K562 (cell line): ENCODE measurements around the gene TIAL1. TPM values are rescaled to one million over a fixed set of nuclear protein-coding genes. Genes with fewer than 3 reads are reported as not detected.

Experiments used
- ATAC-seq: fragments of 200-7000 bp; cut with Tn5 transposase; 3 replicates; pipeline ENCODE4 v1.9.1; 2020; ENCODE audit warnings: moderate library complexity
- BruUV-seq: library from RNA; stranded (reverse); fragments of 400-500 nt; replicated peaks from 2 replicates; lab custom pipeline; 2021; lab: Mats Ljungman, UMichigan
- CTCF ChIA-PET: fragments of 300-600 bp; formaldehyde crosslinking; extraction: SDS; loops from one replicate; lab custom pipeline; 2021; ENCODE audit warnings: low intra/inter-chr PET ratio; lab: Yijun Ruan, JAX
- POLR2A ChIA-PET: fragments of 300-600, 350-650 bp; sonication (Branson Sonifier 250); formaldehyde crosslinking; extraction: SDS; loops from one replicate; lab custom pipeline; 2021; ENCODE audit warnings: antibody characterized with exemption, inconsistent platforms; lab: Yijun Ruan, JAX
- DNase-seq, 4 experiments: peaks; one replicate each; pipeline versions ENCODE4 v3.0.0 to v3.0.0-alpha.2; 2011 to 2018; ENCODE audit warnings: low spot score in 3 of 4, mixed read lengths in 3 of 4; ENCODE audit errors: extremely low read depth in 1 of 4
- FAIRE-seq: peaks from 2 replicates; lab custom pipeline; 2011; peaks lifted over from hg19 to GRCh38; lab: Jason Lieb, UNC
- H2AFZ ChIP-seq: 2 replicates; pipeline ENCODE4 v1.6.0; 2011; ENCODE audit warnings: low read depth, low read length, control low read depth, inconsistent platforms
- H3K27ac ChIP-seq: fragments of 200-600 bp; 3 replicates; pipeline ENCODE4 v1.8.0; 2011; ENCODE audit warnings: low read depth, mild to moderate bottlenecking, control low read depth, inconsistent platforms, low read length, moderate library complexity, mixed read lengths; ENCODE audit errors: extremely low read depth
- H3K27me3 ChIP-seq, 2 experiments: fragments of 300-600 bp in 1 of 2; 2 replicates in 1 of 2; 3 replicates in 1 of 2; pipeline versions ENCODE4 v1.6.0 to v1.8.0; 2011; ENCODE audit warnings: inconsistent platforms in 2 of 2, low read length in 2 of 2, mild to moderate bottlenecking in 1 of 2, mixed read lengths in 1 of 2, moderate library complexity in 1 of 2; ENCODE audit not compliant: control insufficient read depth in 2 of 2, insufficient read depth in 2 of 2
- H3K36me3 ChIP-seq: fragments of 300-600 bp; 3 replicates; pipeline ENCODE4 v1.8.0; 2011; ENCODE audit warnings: mild to moderate bottlenecking, low read length, inconsistent platforms; ENCODE audit not compliant: control insufficient read depth, insufficient read depth
- H3K4me1 ChIP-seq, 2 experiments: fragments of 200-600 bp in 1 of 2; replicated peaks in 1 of 2; 2 replicates in 1 of 2; 3 replicates in 1 of 2; pipeline versions ENCODE4 v1.5.1 to v1.8.0; 2011; ENCODE audit warnings: inconsistent platforms in 2 of 2, low read length in 2 of 2, mild to moderate bottlenecking in 1 of 2, mixed read lengths in 1 of 2, moderate library complexity in 1 of 2; ENCODE audit not compliant: control insufficient read depth in 2 of 2, insufficient read depth in 2 of 2
- H3K4me2 ChIP-seq: 2 replicates; pipeline ENCODE4 v1.6.1; 2011; ENCODE audit warnings: low read length, control low read depth, inconsistent platforms, mixed read lengths; ENCODE audit not compliant: insufficient read depth
- H3K4me3 ChIP-seq: fragments of 200-600 bp; sonication (generic), shearing (Covaris generic); 2 replicates; pipeline ENCODE4 v1.5.1; 2016; ENCODE audit warnings: control low read depth, inconsistent platforms
- H3K79me2 ChIP-seq: fragments of 200-600 bp; 3 replicates; pipeline ENCODE4 v1.8.0; 2011; ENCODE audit warnings: low read length, inconsistent platforms; ENCODE audit not compliant: control insufficient read depth, insufficient read depth
- H3K9ac ChIP-seq, 2 experiments: 2 replicates each; pipeline versions ENCODE4 v1.6.0 to v1.6.1; 2011; ENCODE audit warnings: low read depth in 2 of 2, low read length in 2 of 2, control low read depth in 1 of 2, inconsistent platforms in 1 of 2, mild to moderate bottlenecking in 1 of 2, mixed read lengths in 1 of 2; ENCODE audit not compliant: insufficient read depth in 1 of 2
- H3K9me1 ChIP-seq: one replicate; pipeline ENCODE4 v1.6.0; 2011; ENCODE audit warnings: inconsistent platforms, mild to moderate bottlenecking, low read length, moderate library complexity; ENCODE audit not compliant: control insufficient read depth, insufficient read depth
- H3K9me3 ChIP-seq: replicated peaks from 2 replicates; pipeline ENCODE4 v1.5.1; 2011; ENCODE audit warnings: low read depth, low read length, inconsistent platforms; ENCODE audit not compliant: control insufficient read depth, insufficient read depth
- H4K20me1 ChIP-seq: replicated peaks from 2 replicates; pipeline ENCODE4 v1.6.1; 2011; ENCODE audit warnings: low read length, inconsistent platforms, mixed read lengths; ENCODE audit not compliant: control insufficient read depth, insufficient read depth
- ATF3 ChIP-seq, 2 experiments: fragments of 450-650 bp in 1 of 2; sonication (generic) in 1 of 2; formaldehyde crosslinking in 1 of 2; IDR thresholded peaks in 1 of 2; conservative IDR thresholded peaks in 1 of 2; 2 replicates each; pipeline versions ENCODE4 v1.6.1 to v1.8.1; 2016 to 2023; ENCODE audit warnings: mild to moderate bottlenecking in 2 of 2, moderate library complexity in 2 of 2, inconsistent platforms in 1 of 2, missing genetic modification reagents in 1 of 2
- BACH1 ChIP-seq: fragments of 200-800 bp; sonication (Bioruptor generic); IDR thresholded peaks from 2 replicates; pipeline ENCODE4 v1.6.1; 2016; ENCODE audit warnings: missing genetic modification characterization, missing compliant biosample characterization
- C11orf30 ChIP-seq: fragments of 450-650 bp; IDR thresholded peaks from 2 replicates; pipeline ENCODE4 v1.6.1; 2016; ENCODE audit warnings: low read depth, mild to moderate bottlenecking
- COPS2 ChIP-seq: fragments of 450-650 bp; conservative IDR thresholded peaks from 2 replicates; pipeline ENCODE4 v1.6.1; 2016; ENCODE audit warnings: mild to moderate bottlenecking, moderate library complexity
- DPF2 ChIP-seq: fragments of 450-650 bp; IDR thresholded peaks from 2 replicates; pipeline ENCODE4 v1.6.1; 2016
- MAFF ChIP-seq: IDR thresholded peaks from 2 replicates; pipeline ENCODE4 v1.6.1; 2012; ENCODE audit warnings: low read length, improper control_type of control experiment
- MAFG ChIP-seq: fragments of 450-650 bp; conservative IDR thresholded peaks from 2 replicates; pipeline ENCODE4 v1.6.1; 2016; ENCODE audit warnings: missing genetic modification characterization, missing compliant biosample characterization
- MAFK ChIP-seq: IDR thresholded peaks from 2 replicates; pipeline ENCODE4 v1.6.1; 2011; ENCODE audit warnings: low read length, improper control_type of control experiment
- NCOA4 ChIP-seq: fragments of 450-650 bp; IDR thresholded peaks from 2 replicates; pipeline ENCODE4 v1.6.1; 2018; ENCODE audit warnings: mild to moderate bottlenecking; ENCODE audit not compliant: partially characterized antibody
- NEUROD1 ChIP-seq: fragments of 150-350 bp; IDR thresholded peaks from 2 replicates; pipeline ENCODE4 v1.6.1; 2014; ENCODE audit warnings: borderline replicate concordance, low read length, low read depth; ENCODE audit not compliant: partially characterized antibody
- NFE2 ChIP-seq: IDR thresholded peaks from 2 replicates; pipeline ENCODE4 v1.6.1; 2014; ENCODE audit warnings: antibody characterized with exemption, low read depth
- NFE2L1 ChIP-seq: fragments of 450-650 bp; IDR thresholded peaks from 2 replicates; pipeline ENCODE4 v1.6.1; 2016; ENCODE audit warnings: missing genetic modification characterization, low read depth, mild to moderate bottlenecking, missing compliant biosample characterization, moderate library complexity, borderline replicate concordance
- SAFB2 ChIP-seq: fragments of 200-400 bp; formaldehyde crosslinking; IDR thresholded peaks from 2 replicates; pipeline ENCODE4 v1.6.1; 2018; ENCODE audit warnings: borderline replicate concordance, low read length, low read depth, moderate library complexity; ENCODE audit not compliant: severe bottlenecking
- SMARCA4 ChIP-seq: fragments of 450-650 bp; IDR thresholded peaks from 2 replicates; pipeline ENCODE4 v1.6.1; 2016
- SMARCC2 ChIP-seq: fragments of 450-650 bp; IDR thresholded peaks from 2 replicates; pipeline ENCODE4 v1.6.1; 2017; ENCODE audit warnings: antibody characterized with exemption, moderate library complexity, mild to moderate bottlenecking, low read depth
- SMARCE1 ChIP-seq: fragments of 450-650 bp; IDR thresholded peaks from 2 replicates; pipeline ENCODE4 v1.7.1; 2016; ENCODE audit warnings: mild to moderate bottlenecking
- TEAD4 ChIP-seq, 2 experiments: sonication (generic) in 1 of 2; formaldehyde crosslinking in 1 of 2; IDR thresholded peaks; 2 replicates each; pipeline versions ENCODE4 v1.6.1 to v1.8.0; 2012 to 2022; ENCODE audit warnings: borderline replicate concordance in 1 of 2, inconsistent platforms in 1 of 2, low read length in 1 of 2, mild to moderate bottlenecking in 1 of 2, missing genetic modification reagents in 1 of 2
- ZFX ChIP-seq: sonication (generic); formaldehyde crosslinking; IDR thresholded peaks from 2 replicates; pipeline ENCODE4 v1.8.0; 2022; ENCODE audit warnings: mild to moderate bottlenecking, missing genetic modification reagents, moderate library complexity
- ZNF316 ChIP-seq: fragments of 450-650 bp; IDR thresholded peaks from 2 replicates; pipeline ENCODE4 v1.6.1; 2016
- WGBS: fragments of 100-300 bp; shearing (Covaris generic); methylation state at CpG from one replicate; pipeline ENCODE4 v1.1.6; 2016; ENCODE audit warnings: low coverage, mixed read lengths; ENCODE audit not compliant: insufficient coverage; ENCODE audit errors: missing lambda C conversion rate; 5-methylcytosine and 5-hydroxymethylcytosine counted together
- in situ Hi-C: fragments of 300-500 bp; cut with MboI; formaldehyde crosslinking; loops from 4 replicates; pipeline ENCODE4 v1.15.0; 2018; ENCODE audit warnings: inconsistent platforms, mixed read lengths
- intact Hi-C: fragments of 100-400 bp; cut with micrococcal nuclease; formaldehyde crosslinking; loops from 2 replicates; pipeline ENCODE4 v1.14.2; 2022
- polyA plus RNA-seq, 8 experiments: library from polyadenylated mRNA; depleted of rRNA in 4 of 8; stranded (reverse) in 5 of 8; unstranded in 3 of 8; fragments of >200 nt; fragmentation: Nextera tagmentation in 2 of 8; fragmentation: Illumina TruSeq in 1 of 8; extraction: Ambion mirVana in 2 of 8; extraction: Trizol in 1 of 8; gene quantifications; 2 replicates each; pipeline versions ENCODE4 v1.2.1 to v1.2.3, GENCODE V29; 2011 to 2014; ENCODE audit warnings: inconsistent platforms in 1 of 8, missing spikeins in 1 of 8
- total RNA-seq, 7 experiments: library from RNA; depleted of rRNA in 6 of 7; stranded (reverse); fragments of >200 nt in 6 of 7; fragmentation: Illumina TruSeq in 2 of 7; extraction: Trizol in 2 of 7; gene quantifications; 2 replicates each; pipeline versions ENCODE4 v1.2.1 to v1.2.3, GENCODE V29; 2011 to 2021; ENCODE audit warnings: low replicate concordance in 1 of 7

Gene TIAL1
- total and polyA plus RNA-seq, 9 of the 15 experiments (the other 6 are each of a cell fraction or from before 2014, with no cell fraction given): 22.5 to 126 (median 58.2) TPM

- Histone ChIP-seq H3K36me3 (peaks cover 43% of the 10 kb centered on the region), H4K20me1 (0 out of 2 replicates have a peak, but pooled peaks cover 9% of the 10 kb centered on the region), H3K9ac (peak overlapping the region; percentile 95 to 98), H3K27me3 (no peaks in the 10 kb centered on the region), H3K9me1 (no peaks in the 10 kb centered on the region), H3K4me3 (peak overlapping the region; percentile 96), H2AFZ (no peak overlapping the region), H3K4me1 (peaks cover 3 to 8% of the 10 kb centered on the region in 2 experiments; a peak in 4 of 5 replicates), H3K27ac (peak overlapping the region; percentile 99), H3K4me2 (peak overlapping the region; percentile 93), H3K9me3 (peaks cover 2% of the 10 kb centered on the region; the same call in 1 of the 2 replicates), H3K79me2 (peaks cover 63% of the 10 kb centered on the region)
- CTCF ChIA-PET: interaction anchor here (0.6 to 0.7 kb wide), 2 partner anchors 50 to 396 kb away, joined by 3 read pairs; no protein-coding TSS in a partner anchor
- no TSS peak for BruUV-seq
- FAIRE-seq (no peak), DNase-seq (peak in 1 of 4 experiments; percentile 24), ATAC-seq (no peak)
- intact Hi-C loops (loop anchor here (1.0 to 5.0 kb wide), 4 partner anchors 52 to 272 kb away; partner anchors contain the start of gene INPP5F), in situ Hi-C loops (no loop called here)
- POLR2A ChIA-PET: no interaction called here
- 0% methylated on average over 5 of the region's 5 CpGs for WGBS
- peak; percentile 11; the same call in 1 of the 2 replicates for TF ChIP-seq SMARCE1
- no peak for TF ChIP-seq TEAD4 (IDR thresholded peaks at IDR 0.05; ENCODE audit: low read length)
- TF ChIP-seq TEAD4 (CRISPR knock-in tag; IDR thresholded peaks at IDR 0.05; ENCODE audit: borderline replicate concordance): no peak
- 0 out of 2 replicates have a peak, but pooled peaks have one; percentile 38 for TF ChIP-seq SMARCC2
- peak; percentile 58; the same call in 1 of the 2 replicates for TF ChIP-seq DPF2
- no peak for TF ChIP-seq SAFB2
- no peak for TF ChIP-seq COPS2
- 0 out of 2 replicates have a peak, but pooled peaks have one; percentile 22 for TF ChIP-seq ATF3 (IDR thresholded peaks at IDR 0.05)
- TF ChIP-seq ATF3 (CRISPR knock-in tag; conservative IDR thresholded peaks at IDR 0.05): no peak
- no peak for TF ChIP-seq NEUROD1
- peak; percentile 78 for TF ChIP-seq NFE2L1 (tag)
- TF ChIP-seq NFE2: peak; percentile 88
- TF ChIP-seq SMARCA4: peak; percentile 63
- peak; percentile 66 for TF ChIP-seq BACH1 (tag)
- TF ChIP-seq ZFX (CRISPR knock-in tag): no peak
- TF ChIP-seq C11orf30: peak; percentile 98
- TF ChIP-seq MAFF: peak; percentile 99
- peak; percentile 99 for TF ChIP-seq MAFK
- peak; percentile 99 for TF ChIP-seq MAFG (tag)
- peak; percentile 99 for TF ChIP-seq ZNF316
- TF ChIP-seq NCOA4: no peak
These were observed 1.6 kb downstream of the TIAL1 start for GRCh38 chr10:119595134-119595675.
